BLaER1 (cell line): ENCODE measurements around the gene POLA1.

Experiments used
- H3K27ac ChIP-seq: shearing (Covaris generic); formaldehyde crosslinking; 2 replicates; pipeline ENCODE4 v1.8.1; 2022
- H3K27me3 ChIP-seq: shearing (Covaris generic); formaldehyde crosslinking; 2 replicates; pipeline ENCODE4 v1.8.1; 2022
- H3K36me3 ChIP-seq: shearing (Covaris generic); formaldehyde crosslinking; 2 replicates; pipeline ENCODE4 v1.8.1; 2022
- H3K4me1 ChIP-seq: shearing (Covaris generic); formaldehyde crosslinking; 2 replicates; pipeline ENCODE4 v1.8.1; 2022
- H3K4me2 ChIP-seq: shearing (Covaris generic); formaldehyde crosslinking; 2 replicates; pipeline ENCODE4 v1.8.1; 2022
- H3K4me3 ChIP-seq: shearing (Covaris generic); formaldehyde crosslinking; 2 replicates; pipeline ENCODE4 v1.8.1; 2022
- H3K9ac ChIP-seq: shearing (Covaris generic); formaldehyde crosslinking; 2 replicates; pipeline ENCODE4 v1.8.1; 2022
- H3K9me3 ChIP-seq: shearing (Covaris generic); formaldehyde crosslinking; 2 replicates; pipeline ENCODE4 v1.8.1; 2022
- H4K20me1 ChIP-seq: shearing (Covaris generic); formaldehyde crosslinking; 2 replicates; pipeline ENCODE4 v1.8.1; 2022
- Cebpa-rat ChIP-seq: shearing (Covaris generic); IDR thresholded peaks from 2 replicates; pipeline ENCODE4 v1.8.1; 2022

The POLA1 gene

DNA sequence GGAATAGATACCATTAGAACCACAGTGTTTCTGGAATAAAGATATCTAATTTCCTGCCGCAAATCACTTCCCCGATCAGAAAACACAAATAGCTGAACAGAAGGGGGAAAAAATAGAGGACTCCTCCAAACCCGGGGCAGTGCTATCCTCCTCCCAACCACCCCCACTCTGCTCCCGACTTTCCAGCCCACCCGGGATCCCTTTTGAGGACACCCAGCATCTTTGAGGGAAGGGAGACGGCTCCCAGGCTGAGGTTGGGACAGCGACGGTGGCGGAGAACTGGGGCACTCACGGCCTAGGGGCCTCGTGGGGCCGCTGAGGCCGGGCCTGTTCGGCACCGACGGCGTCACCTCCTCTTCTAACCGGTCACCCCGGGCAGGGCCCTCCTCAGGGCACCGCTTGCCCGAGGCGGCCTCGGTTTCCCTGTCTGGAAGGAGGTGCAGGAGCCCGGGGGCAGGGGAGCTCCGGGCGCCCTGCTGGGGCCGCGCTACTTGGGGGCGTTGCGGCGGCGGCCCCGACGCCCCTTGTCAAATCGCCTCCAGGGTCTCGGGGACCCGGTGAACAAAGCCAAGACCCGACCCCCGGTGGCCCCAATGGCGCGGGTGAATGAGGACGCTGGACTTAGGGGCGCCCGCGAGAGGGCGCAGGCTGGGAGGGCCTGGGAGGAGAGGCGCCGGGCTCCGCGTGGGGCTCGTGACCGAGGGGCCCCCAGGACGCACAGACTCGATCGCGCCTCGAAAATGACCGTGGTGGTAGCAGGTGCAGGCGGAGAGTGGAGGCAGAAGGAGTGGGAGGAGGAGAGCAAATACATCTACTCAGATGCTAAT is 329.0 kb downstream of the POLA1 start:
- Histone ChIP-seq H3K4me1 (no peaks in the 10 kb centered on the region), H3K36me3 (no peaks in the 10 kb centered on the region), H3K4me2 (no peak overlapping the region), H4K20me1 (peaks cover 65% of the 10 kb centered on the region), H3K9me3 (peaks cover 36% of the 10 kb centered on the region), H3K9ac (no peak overlapping the region), H3K4me3 (no peak overlapping the region), H3K27me3 (peaks cover 100% of the 10 kb centered on the region), H3K27ac (no peak overlapping the region)
- TF ChIP-seq Cebpa-rat, result no peak

DNA sequence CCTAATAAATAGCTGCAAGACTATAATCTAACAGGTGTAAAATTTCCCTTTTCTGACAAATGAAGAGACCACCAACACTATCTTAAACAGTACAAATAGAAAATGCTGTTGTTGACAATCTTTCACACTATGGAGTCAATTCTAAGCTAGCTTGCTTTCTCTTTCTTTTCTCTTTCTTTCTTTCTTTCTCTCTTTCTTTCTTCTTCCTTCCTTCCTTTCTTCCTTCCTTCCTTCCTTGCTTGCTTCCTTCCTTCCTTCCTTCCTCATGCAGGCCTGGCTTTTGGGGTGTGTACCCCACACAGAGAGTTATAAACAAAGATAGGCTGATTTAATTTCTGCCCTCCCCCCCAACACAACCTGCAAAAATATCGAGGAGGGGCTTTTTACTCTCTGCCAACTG is 330.2 kb downstream of the POLA1 start:
- H4K20me1 ChIP-seq, result peaks cover 53% of the 10 kb centered on the region
- H3K4me3 ChIP-seq, result no peak overlapping the region
- peaks cover 98% of the 10 kb centered on the region for H3K27me3 ChIP-seq
- H3K4me1 ChIP-seq, result no peaks in the 10 kb centered on the region
- H3K4me2 ChIP-seq, result no peak overlapping the region
- TF ChIP-seq Cebpa-rat, result no peak
- no peaks in the 10 kb centered on the region for H3K36me3 ChIP-seq
- H3K27ac ChIP-seq, result no peak overlapping the region
- H3K9me3 ChIP-seq, result peaks cover 36% of the 10 kb centered on the region
- H3K9ac ChIP-seq, result no peak overlapping the region

DNA sequence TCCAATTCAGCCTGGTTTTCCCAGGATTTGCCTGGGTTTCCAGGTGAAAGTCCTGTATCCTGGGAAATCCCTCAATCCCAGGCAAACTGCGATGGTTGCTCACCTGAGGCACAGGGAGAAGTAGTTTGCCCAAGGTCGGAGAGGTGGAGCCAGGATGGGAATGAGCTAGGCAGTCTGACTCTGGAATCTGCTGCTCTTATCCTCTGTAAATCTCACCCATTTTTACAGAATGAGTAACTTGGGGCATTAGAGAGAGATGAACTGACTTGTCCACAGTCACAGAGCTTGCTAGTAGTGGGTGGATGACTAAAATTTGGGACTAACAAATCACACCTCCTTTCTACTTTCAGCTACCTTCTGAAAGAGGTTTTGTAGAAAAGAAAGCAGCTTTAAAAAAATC is 331.9 kb downstream of the POLA1 start:
- Histone ChIP-seq H3K27me3 (peaks cover 95% of the 10 kb centered on the region), H3K36me3 (no peaks in the 10 kb centered on the region), H3K9me3 (peaks cover 26% of the 10 kb centered on the region), H4K20me1 (peaks cover 36% of the 10 kb centered on the region), H3K4me1 (no peaks in the 10 kb centered on the region), H3K9ac (no peak overlapping the region), H3K4me2 (no peak overlapping the region), H3K4me3 (no peak overlapping the region), H3K27ac (no peak overlapping the region)
- TF ChIP-seq Cebpa-rat, result no peak

DNA sequence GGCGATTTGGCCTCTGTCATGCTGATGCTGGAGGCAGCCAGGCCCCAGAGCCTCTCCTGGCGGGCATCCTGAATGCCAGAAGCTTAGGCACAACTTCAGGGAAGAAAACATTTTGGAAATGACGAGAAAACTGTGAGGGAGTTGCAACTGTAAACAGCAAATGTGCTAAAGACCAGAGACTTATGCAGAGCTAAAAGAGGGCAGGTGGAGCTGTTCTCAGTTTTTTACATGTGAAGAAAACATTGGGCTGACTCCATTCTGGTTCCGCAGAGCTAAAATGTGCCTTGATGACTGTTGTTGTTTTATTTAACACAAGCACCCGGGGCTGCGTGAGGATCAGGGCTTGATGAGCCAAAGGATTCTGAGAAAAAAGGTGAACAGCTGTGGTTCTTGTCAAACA is 332.9 kb downstream of the POLA1 start:
- peaks cover 95% of the 10 kb centered on the region for H3K27me3 ChIP-seq
- no peak overlapping the region for H3K4me3 ChIP-seq
- H3K4me1 ChIP-seq, result no peaks in the 10 kb centered on the region
- H4K20me1 ChIP-seq, result peaks cover 28% of the 10 kb centered on the region
- no peak for TF ChIP-seq Cebpa-rat
- no peak overlapping the region for H3K27ac ChIP-seq
- H3K9me3 ChIP-seq, result peaks cover 17% of the 10 kb centered on the region
- no peak overlapping the region for H3K9ac ChIP-seq
- H3K36me3 ChIP-seq, result no peaks in the 10 kb centered on the region
- H3K4me2 ChIP-seq, result no peak overlapping the region

DNA sequence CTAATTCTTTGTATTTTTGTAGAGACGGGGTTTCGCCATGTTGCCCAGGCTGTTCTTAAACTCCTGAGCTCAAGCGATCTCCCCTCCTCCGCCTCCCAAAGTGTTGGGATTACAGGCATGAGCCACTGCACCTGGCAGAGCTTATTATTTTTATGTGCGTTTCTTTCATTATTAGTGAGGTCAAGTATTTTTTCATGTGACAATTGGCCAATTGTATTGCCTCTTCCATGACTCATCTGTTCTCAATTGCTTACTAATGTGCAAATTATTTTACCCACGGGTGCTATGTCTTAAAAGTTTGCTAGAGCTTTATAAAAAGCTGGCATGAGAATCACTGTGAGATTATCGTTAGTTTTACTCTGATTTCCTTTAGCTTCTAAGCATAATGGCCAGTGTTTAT is 335.0 kb downstream of the POLA1 start:
- Histone ChIP-seq H3K4me2 (no peak overlapping the region), H3K4me1 (no peaks in the 10 kb centered on the region), H3K9ac (no peak overlapping the region), H3K36me3 (no peaks in the 10 kb centered on the region), H3K27ac (no peak overlapping the region), H3K4me3 (no peak overlapping the region), H3K9me3 (no peaks in the 10 kb centered on the region), H3K27me3 (peaks cover 93% of the 10 kb centered on the region), H4K20me1 (peaks cover 11% of the 10 kb centered on the region; the same call in 1 of the 2 replicates)
- no peak for TF ChIP-seq Cebpa-rat

DNA sequence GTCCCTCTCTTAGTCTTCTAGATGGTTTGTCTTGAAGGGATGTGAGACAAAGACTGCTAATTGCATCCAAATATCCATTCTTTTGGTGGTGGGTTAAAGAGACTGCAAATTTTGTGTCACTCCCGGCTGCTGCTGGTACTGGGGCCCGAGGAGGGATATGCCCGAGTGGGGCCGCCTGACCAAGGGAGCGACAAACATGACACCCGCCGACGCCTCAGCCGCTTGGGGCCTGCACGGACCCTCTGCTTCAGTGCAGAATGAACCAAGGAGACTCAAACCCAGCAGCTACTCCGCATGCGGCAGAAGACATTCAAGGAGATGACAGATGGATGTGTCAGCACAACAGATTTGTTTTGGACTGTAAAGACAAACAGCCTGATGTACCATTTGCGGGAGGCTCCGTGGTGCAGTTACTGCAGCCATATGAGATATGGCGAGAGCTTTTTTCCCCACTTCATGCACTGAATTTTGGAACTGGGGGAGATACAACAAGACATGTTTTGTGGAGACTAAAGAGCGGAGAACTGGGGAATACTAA is 335.6 kb downstream of the POLA1 start:
- no peak for TF ChIP-seq Cebpa-rat
- Histone ChIP-seq H3K9ac (no peak overlapping the region), H3K9me3 (no peaks in the 10 kb centered on the region), H3K27me3 (peaks cover 88% of the 10 kb centered on the region), H3K4me2 (no peak overlapping the region), H3K4me3 (no peak overlapping the region), H4K20me1 (peaks cover 7% of the 10 kb centered on the region; the same call in 1 of the 2 replicates), H3K27ac (no peak overlapping the region), H3K36me3 (no peaks in the 10 kb centered on the region), H3K4me1 (no peaks in the 10 kb centered on the region)

DNA sequence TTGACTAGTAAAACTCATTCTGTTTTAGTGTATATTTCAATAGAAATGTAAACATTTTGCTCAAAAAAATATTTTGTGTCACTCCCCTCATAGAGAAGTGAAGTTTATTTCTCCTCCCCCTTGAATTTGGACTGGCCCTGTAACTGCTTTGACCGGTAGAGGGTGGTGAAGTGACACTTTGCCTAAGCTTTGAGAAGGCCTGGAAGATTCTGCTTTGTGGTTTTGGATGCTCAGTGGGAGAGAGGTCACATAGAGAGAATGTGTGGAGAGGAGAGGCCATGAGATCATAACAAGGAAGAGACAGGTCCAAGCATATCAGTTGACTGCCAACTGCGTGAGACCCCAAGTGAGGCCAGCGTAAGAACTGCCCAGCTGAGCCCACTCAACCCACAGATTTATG is 341.2 kb downstream of the POLA1 start:
- TF ChIP-seq Cebpa-rat, result no peak
- peaks cover 7% of the 10 kb centered on the region; the same call in 1 of the 2 replicates for H3K9me3 ChIP-seq

DNA sequence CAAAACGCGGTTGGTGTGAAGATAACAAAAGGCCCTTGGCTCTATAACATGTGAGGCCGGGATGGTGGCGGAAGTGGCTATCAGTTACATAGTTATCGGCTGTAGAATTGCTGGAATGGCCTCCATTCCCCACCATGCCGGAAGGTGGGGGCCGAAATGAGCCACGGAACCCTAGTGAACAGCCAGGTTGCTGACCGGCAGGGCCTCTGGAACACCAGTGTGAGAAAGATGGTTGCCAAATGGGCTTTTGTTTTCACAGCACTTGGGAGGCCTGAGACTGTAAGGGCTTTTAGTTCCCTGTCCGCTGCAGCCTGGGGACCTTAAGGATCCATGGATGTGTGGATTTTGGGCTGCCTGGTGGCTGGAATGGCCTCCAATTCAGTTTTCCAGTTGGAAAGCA is 345.3 kb downstream of the POLA1 start:
- no peak for TF ChIP-seq Cebpa-rat
- H3K36me3 ChIP-seq, result no peaks in the 10 kb centered on the region
- peaks cover 22% of the 10 kb centered on the region for H3K27me3 ChIP-seq
- no peak overlapping the region for H3K4me3 ChIP-seq
- no peaks in the 10 kb centered on the region for H4K20me1 ChIP-seq
- no peak overlapping the region for H3K9ac ChIP-seq
- no peak overlapping the region for H3K27ac ChIP-seq
- no peaks in the 10 kb centered on the region for H3K4me1 ChIP-seq
- peaks cover 7% of the 10 kb centered on the region; the same call in 1 of the 2 replicates for H3K9me3 ChIP-seq
- H3K4me2 ChIP-seq, result no peak overlapping the region

More for the DNA sequence above, 341.2 kb downstream of the POLA1 start:
- H3K36me3 ChIP-seq, result no peaks in the 10 kb centered on the region
- H3K4me2 ChIP-seq, result no peak overlapping the region
- no peak overlapping the region for H3K4me3 ChIP-seq
- no peaks in the 10 kb centered on the region for H4K20me1 ChIP-seq
- H3K4me1 ChIP-seq, result no peaks in the 10 kb centered on the region
- H3K27ac ChIP-seq, result no peak overlapping the region
- peaks cover 56% of the 10 kb centered on the region for H3K27me3 ChIP-seq
- H3K9ac ChIP-seq, result no peak overlapping the region

DNA sequence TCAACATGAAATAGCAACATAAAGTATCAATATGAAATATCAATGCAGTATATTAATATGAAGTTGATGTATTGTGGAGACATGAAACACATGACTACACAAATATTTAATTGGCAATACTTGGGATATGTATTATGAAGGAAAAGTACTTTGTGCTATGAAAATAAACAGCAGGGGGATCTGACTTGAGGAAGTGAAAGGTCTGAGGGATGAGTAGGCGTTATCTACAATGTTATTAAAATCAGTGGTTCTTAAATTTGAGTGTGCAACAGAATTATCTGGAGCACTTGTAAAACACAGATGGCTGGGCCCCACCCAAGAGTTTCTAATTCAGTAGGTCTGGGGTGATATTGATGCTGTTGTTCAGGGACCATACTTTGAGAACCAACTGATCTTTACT is 349.5 kb downstream of the POLA1 start:
- H3K9me3 ChIP-seq, result peaks cover 7% of the 10 kb centered on the region; the same call in 1 of the 2 replicates
- no peaks in the 10 kb centered on the region for H3K4me1 ChIP-seq
- no peak overlapping the region for H3K9ac ChIP-seq
- H3K27ac ChIP-seq, result no peak overlapping the region
- TF ChIP-seq Cebpa-rat, result no peak
- H4K20me1 ChIP-seq, result no peaks in the 10 kb centered on the region
- H3K36me3 ChIP-seq, result no peaks in the 10 kb centered on the region
- no peak overlapping the region for H3K4me2 ChIP-seq
- 0 out of 2 replicates have a peak, but pooled peaks cover 4% of the 10 kb centered on the region for H3K27me3 ChIP-seq
- no peak overlapping the region for H3K4me3 ChIP-seq
